Vagina (tissue), 2 donors: ENCODE data around the gene INTS13. TPM values are rescaled to one million over a fixed set of nuclear protein-coding genes. Genes with fewer than 3 reads are reported as not detected.

ENCODE experiments used
- DNase-seq, 2 donors: peaks; one replicate each; pipeline ENCODE4 v3.0.0-alpha.2; 2017; ENCODE audit errors: extremely low spot score in 2 of 2
- H3K27ac ChIP-seq: fragments of 200-600 bp; sonication (generic); one replicate; pipeline ENCODE4 v1.5.1; 2019
- H3K27me3 ChIP-seq: fragments of 200-600 bp; sonication (generic); one replicate; pipeline ENCODE4 v1.5.1; 2019
- H3K36me3 ChIP-seq, 2 donors: fragments of 200-600 bp; sonication (generic); one replicate each; pipeline ENCODE4 v1.5.1; 2017 to 2019
- H3K4me1 ChIP-seq: fragments of 200-600 bp; sonication (generic); one replicate; pipeline ENCODE4 v1.5.1; 2019
- H3K4me3 ChIP-seq, 2 donors: fragments of 200-600 bp; sonication (generic); 1 replicate in 1 of 2; 2 replicates in 1 of 2; pipeline ENCODE4 v1.5.1; 2016 to 2019
- H3K9me3 ChIP-seq: fragments of 200-600 bp; sonication (generic); one replicate; pipeline ENCODE4 v1.5.1; 2019
- CTCF ChIP-seq, 3 experiments: fragments of 450-650 bp in 2 of 3; fragments of 200-600 bp in 1 of 3; sonication (generic) in 1 of 3; IDR thresholded peaks; one replicate each; pipeline ENCODE4 v1.5.1; 2017 to 2019; ENCODE audit warnings: antibody characterized with exemption in 3 of 3, mild to moderate bottlenecking in 2 of 3, moderate library complexity in 2 of 3
- POLR2A ChIP-seq, 2 donors: fragments of 450-650 bp; IDR thresholded peaks; one replicate each; pipeline ENCODE4 v1.6.1; 2017; ENCODE audit warnings: antibody characterized with exemption in 2 of 2, mild to moderate bottlenecking in 2 of 2, moderate library complexity in 2 of 2
- POLR2AphosphoS5 ChIP-seq, 2 donors: sonication (generic); formaldehyde crosslinking; IDR thresholded peaks; one replicate each; pipeline ENCODE4 v1.9.0; 2017; ENCODE audit warnings: antibody characterized with exemption in 2 of 2, mild to moderate bottlenecking in 2 of 2, low read depth in 1 of 2; ENCODE audit not compliant: insufficient read depth in 1 of 2
- intact Hi-C: fragments of 100-400 bp; cut with DNase I; formaldehyde crosslinking; loops from one replicate; pipeline ENCODE4 v1.15.1; 2023
- total RNA-seq: library from RNA; depleted of rRNA; stranded (reverse); fragments of >200 nt; gene quantifications from one replicate; pipeline ENCODE4 v1.2.3, GENCODE V29; 2016

INTS13 gene, protein sequence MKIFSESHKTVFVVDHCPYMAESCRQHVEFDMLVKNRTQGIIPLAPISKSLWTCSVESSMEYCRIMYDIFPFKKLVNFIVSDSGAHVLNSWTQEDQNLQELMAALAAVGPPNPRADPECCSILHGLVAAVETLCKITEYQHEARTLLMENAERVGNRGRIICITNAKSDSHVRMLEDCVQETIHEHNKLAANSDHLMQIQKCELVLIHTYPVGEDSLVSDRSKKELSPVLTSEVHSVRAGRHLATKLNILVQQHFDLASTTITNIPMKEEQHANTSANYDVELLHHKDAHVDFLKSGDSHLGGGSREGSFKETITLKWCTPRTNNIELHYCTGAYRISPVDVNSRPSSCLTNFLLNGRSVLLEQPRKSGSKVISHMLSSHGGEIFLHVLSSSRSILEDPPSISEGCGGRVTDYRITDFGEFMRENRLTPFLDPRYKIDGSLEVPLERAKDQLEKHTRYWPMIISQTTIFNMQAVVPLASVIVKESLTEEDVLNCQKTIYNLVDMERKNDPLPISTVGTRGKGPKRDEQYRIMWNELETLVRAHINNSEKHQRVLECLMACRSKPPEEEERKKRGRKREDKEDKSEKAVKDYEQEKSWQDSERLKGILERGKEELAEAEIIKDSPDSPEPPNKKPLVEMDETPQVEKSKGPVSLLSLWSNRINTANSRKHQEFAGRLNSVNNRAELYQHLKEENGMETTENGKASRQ
- 26.0 TPM for total RNA-seq

GRCh38 chr12:26937863-26938700 lies at the start of gene INTS13, which contains the start of gene FGFR1OP2:
Gene INTS13, minus strand, starts transcription at chr12:26937981. Its CDS starts 1,178 bp downstream, at chr12:26936803.
Gene FGFR1OP2, plus strand, starts transcription at chr12:26938470. Its CDS starts 15,689 bp downstream, at chr12:26954159.
- H3K4me3 ChIP-seq, result peak within 1 kb of the TSS; percentile 75 to 86
- TF ChIP-seq CTCF (IDR thresholded peaks at IDR 0.05), result no peak
- peak; percentile 75 to 99 for TF ChIP-seq POLR2AphosphoS5 (IDR thresholded peaks at IDR 0.05; ENCODE audit: insufficient read depth in 1 of 2, low read depth in 1 of 2)
- TF ChIP-seq POLR2A (IDR thresholded peaks at IDR 0.05), result peak; percentile 88 to 98
- H3K4me1 ChIP-seq, result peaks cover 58% of the 10 kb centered on the region
- peak; percentile 97 to 98 for DNase-seq
- H3K27ac ChIP-seq, result peak within 1 kb of the TSS; percentile 95
- no peaks in the 10 kb centered on the region for H3K27me3 ChIP-seq
- no peaks in the 10 kb centered on the region for H3K9me3 ChIP-seq
- no peaks in the 10 kb centered on the region for H3K36me3 ChIP-seq
- intact Hi-C loops, result no loop called here

GRCh38 chr12:26982866-26983265 lies 45.1 kb upstream of the INTS13 start:
- H3K36me3 ChIP-seq, result peaks cover 0 to 27% of the 10 kb centered on the region in 2 donors
- no peaks in the 10 kb centered on the region for H3K9me3 ChIP-seq
- H3K27ac ChIP-seq, result no peak overlapping the region
- intact Hi-C loops, result no loop called here
- no peak for DNase-seq
- TF ChIP-seq POLR2AphosphoS5 (IDR thresholded peaks at IDR 0.05; ENCODE audit: insufficient read depth in 1 of 2, low read depth in 1 of 2), result no peak
- TF ChIP-seq POLR2A (IDR thresholded peaks at IDR 0.05), result no peak
- TF ChIP-seq CTCF (IDR thresholded peaks at IDR 0.05), result no peak
- no peaks in the 10 kb centered on the region for H3K4me1 ChIP-seq
- H3K4me3 ChIP-seq, result no peak overlapping the region
- H3K27me3 ChIP-seq, result no peaks in the 10 kb centered on the region

DNA sequence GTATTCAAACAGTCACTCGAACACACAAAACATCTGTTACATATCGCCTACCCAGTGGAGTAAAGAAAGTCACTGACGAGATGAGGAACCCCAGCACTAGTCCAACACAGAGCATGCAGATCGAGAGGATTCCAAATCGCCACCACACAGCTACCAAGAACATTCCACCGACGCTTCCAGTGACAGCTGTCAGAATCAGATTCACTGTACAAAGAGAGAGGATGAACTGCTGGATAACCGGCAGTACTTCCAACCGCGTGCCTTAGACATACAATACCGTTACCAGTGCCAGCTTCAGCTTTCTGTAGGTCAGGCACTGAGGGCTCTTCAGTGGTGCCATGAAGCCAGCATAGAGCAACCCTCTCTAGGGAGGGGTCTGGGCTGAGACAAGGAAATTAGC lies 42.0 kb upstream of the INTS13 start:
- H3K4me3 ChIP-seq, result no peak overlapping the region
- H3K36me3 ChIP-seq, result peaks cover 0 to 27% of the 10 kb centered on the region in 2 donors
- no peaks in the 10 kb centered on the region for H3K9me3 ChIP-seq
- H3K4me1 ChIP-seq, result no peaks in the 10 kb centered on the region
- H3K27ac ChIP-seq, result no peak overlapping the region
- intact Hi-C loops, result no loop called here
- no peaks in the 10 kb centered on the region for H3K27me3 ChIP-seq
- no peak for DNase-seq
- TF ChIP-seq CTCF (IDR thresholded peaks at IDR 0.05), result no peak
- TF ChIP-seq POLR2AphosphoS5 (IDR thresholded peaks at IDR 0.05; ENCODE audit: insufficient read depth in 1 of 2, low read depth in 1 of 2), result no peak
- no peak for TF ChIP-seq POLR2A (IDR thresholded peaks at IDR 0.05)

GRCh38 chr12:26978801-26979200 lies 41.0 kb upstream of the INTS13 start:
- H3K9me3 ChIP-seq, result no peaks in the 10 kb centered on the region
- TF ChIP-seq POLR2AphosphoS5 (IDR thresholded peaks at IDR 0.05; ENCODE audit: insufficient read depth in 1 of 2, low read depth in 1 of 2), result no peak
- no peaks in the 10 kb centered on the region for H3K4me1 ChIP-seq
- no peak for DNase-seq
- intact Hi-C loops, result no loop called here
- H3K27me3 ChIP-seq, result no peaks in the 10 kb centered on the region
- H3K27ac ChIP-seq, result no peak overlapping the region
- H3K36me3 ChIP-seq, result peaks cover 0 to 20% of the 10 kb centered on the region in 2 donors
- no peak overlapping the region for H3K4me3 ChIP-seq

DNA sequence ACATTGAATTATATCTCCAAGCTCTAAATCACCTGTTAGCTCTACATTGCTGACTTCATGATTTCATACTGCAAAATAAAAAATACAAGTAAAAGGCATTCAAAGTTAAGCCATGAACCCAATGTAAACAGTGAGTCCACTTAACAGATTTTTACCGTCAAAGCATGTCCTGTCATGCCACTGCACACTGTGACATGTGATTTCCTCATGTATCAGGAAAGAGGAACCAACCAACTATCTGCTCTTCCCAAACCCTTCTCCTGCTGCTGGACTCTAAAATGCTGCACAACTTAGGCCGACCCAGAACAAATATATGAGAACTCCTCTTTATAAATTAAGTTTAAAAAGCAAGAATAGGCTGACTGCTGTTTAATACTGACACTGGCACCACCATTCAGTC lies 38.9 kb upstream of the INTS13 start:
- TF ChIP-seq POLR2AphosphoS5 (IDR thresholded peaks at IDR 0.05; ENCODE audit: insufficient read depth in 1 of 2, low read depth in 1 of 2) (no peak), POLR2A (IDR thresholded peaks at IDR 0.05) (no peak), CTCF (IDR thresholded peaks at IDR 0.05) (no peak)
- Histone ChIP-seq H3K27me3 (no peaks in the 10 kb centered on the region), H3K4me3 (no peak overlapping the region), H3K27ac (no peak overlapping the region), H3K4me1 (no peaks in the 10 kb centered on the region), H3K36me3 (peaks cover 0 to 10% of the 10 kb centered on the region in 2 donors), H3K9me3 (no peaks in the 10 kb centered on the region)
- intact Hi-C loops, result no loop called here
- DNase-seq, result no peak
